Colon (tissue), 2 donors: ENCODE measurements around the gene RFX2.
"Not testable (repeated sequence)": the region's sequence is repeated elsewhere in the genome, so short reads cannot be mapped to it uniquely, and the experiment has no call there.

Experiments
- FAIRE-seq: peaks from 2 replicates; lab custom pipeline; 2012; peaks lifted over from hg19 to GRCh38; lab: Jason Lieb, UNC
- donor health status: control.
- donor health status: control.

The RFX2 gene

GRCh38 chr19:5971714-5972354, 138.5 kb downstream of the RFX2 start:
- no peak for FAIRE-seq

GRCh38 chr19:5969476-5969875, 140.8 kb downstream of the RFX2 start:
- no peak for FAIRE-seq

GRCh38 chr19:5968431-5969373, 141.6 kb downstream of the RFX2 start:
- no peak for FAIRE-seq

GRCh38 chr19:5967994-5968430, 142.3 kb downstream of the RFX2 start:
- FAIRE-seq, result no peak

GRCh38 chr19:5967571-5967970, 142.7 kb downstream of the RFX2 start:
- no peak for FAIRE-seq

GRCh38 chr19:5966941-5967340, 143.4 kb downstream of the RFX2 start:
- FAIRE-seq, result no peak

GRCh38 chr19:5966215-5966614, 144.1 kb downstream of the RFX2 start:
- no peak for FAIRE-seq

GRCh38 chr19:5964816-5965565, 145.3 kb downstream of the RFX2 start:
- no peak for FAIRE-seq

- FAIRE-seq, result no peak
Observed at GRCh38 chr19:5963855-5964254, 146.4 kb downstream of the RFX2 start.

- FAIRE-seq, result not testable (repeated sequence)
Observed at GRCh38 chr19:5963259-5963658, 147.0 kb downstream of the RFX2 start.

- FAIRE-seq, result no peak
Observed at GRCh38 chr19:5961969-5962945, 148.0 kb downstream of the RFX2 start.

GRCh38 chr19:5961641-5961968, 148.7 kb downstream of the RFX2 start:
- FAIRE-seq, result not testable (repeated sequence)

GRCh38 chr19:5960005-5961001, 150.0 kb downstream of the RFX2 start:
- FAIRE-seq, result no peak

- FAIRE-seq, result no peak
Observed at GRCh38 chr19:5959260-5960004, 150.9 kb downstream of the RFX2 start.

GRCh38 chr19:5958851-5959122, 151.5 kb downstream of the RFX2 start:
- FAIRE-seq, result no peak

- FAIRE-seq, result no peak
Observed at GRCh38 chr19:5958074-5958850, 152.0 kb downstream of the RFX2 start.

GRCh38 chr19:5957170-5957569, 153.1 kb downstream of the RFX2 start:
- no peak for FAIRE-seq

- FAIRE-seq, result no peak
Observed at GRCh38 chr19:5956728-5957127, 153.6 kb downstream of the RFX2 start.

GRCh38 chr19:5956323-5956722, 154.0 kb downstream of the RFX2 start:
- FAIRE-seq, result no peak
